Ishikawa (cell line): ENCODE measurements around the gene GRID1.
A peak's percentile ranks its signal among the peaks of the same experiment; 100 is the strongest.

ENCODE experiments used
- CEBPB ChIP-seq: IDR thresholded peaks from 2 replicates; pipeline ENCODE4 v1.6.1; 2012
- CREB1 ChIP-seq: IDR thresholded peaks from 2 replicates; pipeline ENCODE4 v1.6.1; 2012; ENCODE audit warnings: low read depth
- EGR1 ChIP-seq: IDR thresholded peaks from 2 replicates; pipeline ENCODE4 v1.6.1; 2012
- EP300 ChIP-seq: IDR thresholded peaks from 2 replicates; pipeline ENCODE4 v1.6.1; 2012; ENCODE audit warnings: borderline replicate concordance
- FOXM1 ChIP-seq: IDR thresholded peaks from 2 replicates; pipeline ENCODE4 v1.6.1; 2012; ENCODE audit warnings: low read depth, borderline replicate concordance
- MAX ChIP-seq: IDR thresholded peaks from 2 replicates; pipeline ENCODE4 v1.6.1; 2012
- NFIC ChIP-seq: IDR thresholded peaks from 2 replicates; pipeline ENCODE4 v1.6.1; 2012
- RAD21 ChIP-seq: IDR thresholded peaks from 2 replicates; pipeline ENCODE4 v1.6.1; 2012; ENCODE audit warnings: low read depth
- REST ChIP-seq: IDR thresholded peaks from 2 replicates; pipeline ENCODE4 v1.6.1; 2012; ENCODE audit warnings: low read depth, mild to moderate bottlenecking
- TAF1 ChIP-seq: IDR thresholded peaks from 2 replicates; pipeline ENCODE4 v1.6.1; 2012; ENCODE audit warnings: low read depth, mild to moderate bottlenecking
- TCF12 ChIP-seq: IDR thresholded peaks from 2 replicates; pipeline ENCODE4 v1.6.1; 2012; ENCODE audit warnings: low read depth
- TEAD4 ChIP-seq: IDR thresholded peaks from 2 replicates; pipeline ENCODE4 v1.6.1; 2012
- USF1 ChIP-seq: IDR thresholded peaks from 2 replicates; pipeline ENCODE4 v1.6.1; 2012
- YY1 ChIP-seq: IDR thresholded peaks from 2 replicates; pipeline ENCODE4 v1.6.1; 2012; ENCODE audit warnings: low read depth
- ZBTB7A ChIP-seq: IDR thresholded peaks from 2 replicates; pipeline ENCODE4 v1.6.1; 2012; ENCODE audit warnings: low read depth

GRID1 gene

GRCh38 chr10:86402283-86402941 is 35.8 kb upstream of the GRID1 start:
- TF ChIP-seq TEAD4 (no peak), TCF12 (no peak), CREB1 (no peak), REST (no peak)

- TF ChIP-seq NFIC: no peak
- TF ChIP-seq YY1: no peak
- TF ChIP-seq RAD21: no peak
- no peak for TF ChIP-seq CEBPB
- no peak for TF ChIP-seq TCF12
- no peak for TF ChIP-seq FOXM1
- TF ChIP-seq ZBTB7A: no peak
- no peak; the same call in 1 of the 2 replicates for TF ChIP-seq MAX
- no peak for TF ChIP-seq TEAD4
- no peak for TF ChIP-seq USF1
- TF ChIP-seq EGR1: no peak
- TF ChIP-seq EP300: no peak
- TF ChIP-seq REST: no peak
- no peak for TF ChIP-seq TAF1
- TF ChIP-seq CREB1: no peak
Measured at GRCh38 chr10:86401588-86402282, 35.1 kb upstream of the GRID1 start.

- peak; percentile 42 for TF ChIP-seq ZBTB7A
- peak; percentile 50; the same call in 1 of the 2 replicates for TF ChIP-seq MAX
- TF ChIP-seq CEBPB: no peak
- 0 out of 2 replicates have a peak, but pooled peaks have one; percentile 12 for TF ChIP-seq USF1
- peak; percentile 25; the same call in 1 of the 2 replicates for TF ChIP-seq EP300
Measured at GRCh38 chr10:86400705-86401587, 34.4 kb upstream of the GRID1 start.

GRCh38 chr10:86399879-86400704 is 33.5 kb upstream of the GRID1 start:
- TF ChIP-seq ZBTB7A: peak; percentile 85
- peak; percentile 63; the same call in 1 of the 2 replicates for TF ChIP-seq TCF12
- TF ChIP-seq EGR1: peak; percentile 5; the same call in 1 of the 2 replicates
- peak; percentile 98 for TF ChIP-seq RAD21
- TF ChIP-seq TAF1: peak; percentile 55
- no peak for TF ChIP-seq REST
- TF ChIP-seq NFIC: no peak; the same call in none of the 2 replicates
- TF ChIP-seq EP300: no peak
- TF ChIP-seq FOXM1: no peak
- TF ChIP-seq CREB1: 0 out of 2 replicates have a peak, but pooled peaks have one; percentile 8
- peak; percentile 14 for TF ChIP-seq USF1
- TF ChIP-seq TEAD4: peak; percentile 79
- TF ChIP-seq MAX: peak; percentile 86
- no peak; the same call in 1 of the 2 replicates for TF ChIP-seq CEBPB
- TF ChIP-seq YY1: peak; percentile 33; the same call in 1 of the 2 replicates
